T-helper 2 cell (primary cell): ENCODE data around the gene SLC35F4.
"Not testable (repeated sequence)": the region's sequence is repeated elsewhere in the genome, so short reads cannot be mapped to it uniquely, and the experiment has no call there.

ENCODE experiments used
- DNase-seq, 5 experiments: peaks; one replicate each; pipeline versions ENCODE4 v3.0.0 to v3.0.0-alpha.2; 2012 to 2022
- total RNA-seq, 2 donors: gene quantifications; one replicate each; lab custom pipeline; 2026; lab: John Stamatoyannopoulos, UW

SLC35F4 gene
- 0 reads per million in 2 donors for total RNA-seq

DNA sequence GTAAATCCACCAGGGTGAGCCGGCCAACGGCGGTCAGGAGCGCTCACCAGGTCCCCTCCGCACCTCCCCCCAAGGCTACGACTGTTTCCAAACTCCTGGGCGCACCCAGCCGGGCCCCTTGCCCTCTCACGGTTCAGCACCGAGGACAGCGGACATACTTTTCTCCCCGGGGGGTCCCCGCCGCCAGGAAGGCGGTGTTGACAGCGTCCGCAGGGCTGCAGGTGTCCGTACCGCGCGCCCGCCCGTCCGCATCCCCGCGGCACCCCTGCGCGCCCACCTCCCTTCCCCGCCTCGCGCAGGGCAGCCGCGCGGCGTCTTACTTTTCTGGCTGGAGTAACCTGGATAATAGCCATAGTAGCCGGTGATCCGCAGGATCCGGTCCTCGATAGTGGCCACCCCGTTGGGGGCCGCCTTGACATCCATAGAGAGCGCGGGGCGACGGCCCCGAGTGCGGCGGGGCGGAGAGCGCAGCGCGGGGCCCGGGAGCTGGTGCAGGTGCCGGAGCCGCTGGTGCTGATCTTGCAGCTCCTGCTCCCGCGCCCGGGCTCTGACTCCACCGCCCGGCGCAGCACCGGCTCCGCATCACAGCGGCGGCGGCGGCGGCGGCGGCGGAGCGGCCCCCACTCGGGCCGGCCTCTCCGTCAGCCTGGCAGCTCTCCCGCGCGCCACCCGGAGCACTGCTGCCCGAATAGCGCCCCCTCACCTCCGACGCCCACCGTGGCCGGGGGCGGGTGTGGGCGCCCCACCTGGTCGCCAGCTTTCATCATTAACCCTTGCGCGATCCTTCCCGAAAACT is at the start of gene SLC35F4:
SLC35F4 (minus strand) TSS at position 690 of the 796 bp plus-strand sequence.
- DNase-seq = peak in 1 of 5 experiments; percentile 9

GRCh38 chr14:57909626-57910025 is 43.7 kb upstream of the SLC35F4 start:
- DNase-seq = no peak

DNA sequence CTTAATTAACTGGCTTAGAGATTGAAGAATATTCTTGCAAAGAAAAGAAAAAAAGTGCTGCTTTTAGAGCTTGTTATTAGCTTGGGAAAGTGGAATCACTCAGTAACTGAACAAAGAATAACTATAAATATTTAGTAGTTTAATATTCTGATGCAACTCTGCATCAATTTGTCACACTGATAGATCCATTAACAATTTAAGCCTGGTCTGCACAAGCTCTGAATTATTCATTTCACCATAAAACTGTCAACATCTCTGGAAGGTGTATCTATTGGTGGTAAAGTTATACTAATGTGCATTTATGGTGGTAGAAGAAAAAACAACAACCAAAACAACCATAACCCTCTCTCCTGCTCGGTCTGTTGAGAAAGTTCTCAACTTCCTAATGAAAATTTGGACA is 38.1 kb upstream of the SLC35F4 start:
- no peak for DNase-seq

DNA sequence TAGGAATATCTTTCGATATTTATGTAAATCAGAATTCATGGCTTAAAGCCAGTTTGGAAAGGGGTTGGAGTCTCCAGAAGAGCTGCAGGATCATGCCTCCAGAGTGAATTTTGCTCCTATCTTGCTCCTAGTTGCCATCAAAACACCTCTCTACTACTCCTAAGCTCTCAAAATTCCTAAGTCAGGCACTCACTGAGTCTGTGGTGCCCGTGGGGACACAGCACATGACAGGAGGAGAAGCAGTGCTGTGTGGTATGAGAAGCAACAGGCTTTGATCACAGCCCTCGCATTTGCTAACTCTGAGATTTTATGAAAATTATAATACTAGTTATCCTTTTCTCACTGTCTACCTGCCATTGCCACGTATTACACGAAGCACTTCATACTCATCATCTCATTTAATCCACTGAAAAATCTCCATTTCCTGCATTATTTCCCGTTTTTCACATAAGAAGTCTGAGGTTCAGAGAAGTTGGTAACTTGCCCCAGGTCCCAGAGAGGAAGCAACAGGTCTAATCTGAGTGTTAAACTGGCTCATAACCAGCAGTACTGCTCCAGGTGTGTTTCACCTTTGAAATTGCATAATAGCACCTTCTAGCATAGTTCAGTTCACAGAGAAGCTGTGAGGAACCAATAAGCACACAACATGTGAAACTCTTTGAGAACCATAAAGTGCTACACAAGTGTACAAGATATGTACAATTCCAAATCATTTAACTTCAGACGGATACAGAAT is 33.1 kb upstream of the SLC35F4 start:
- DNase-seq = no peak

GRCh38 chr14:57897144-57897748 is 31.4 kb upstream of the SLC35F4 start:
- no peak for DNase-seq

DNA sequence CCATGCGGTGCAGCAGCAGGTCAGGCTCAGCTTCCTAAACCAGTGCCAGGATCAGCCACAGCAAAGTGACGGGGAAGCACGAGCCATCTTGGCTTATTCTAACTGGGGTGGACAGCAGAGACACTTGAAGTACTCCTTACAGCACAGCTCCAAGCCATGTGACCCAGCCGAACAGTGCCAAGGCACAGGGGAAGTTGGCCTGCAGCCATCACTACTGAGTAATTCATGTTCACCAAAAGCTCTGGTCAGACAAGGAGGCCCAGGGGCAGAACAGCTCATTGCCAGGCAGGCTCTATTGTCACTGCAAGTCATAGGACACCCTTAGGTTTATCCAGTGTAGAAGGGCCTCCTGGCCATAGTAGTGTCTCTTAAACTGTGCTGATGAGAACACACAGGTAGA is 23.4 kb upstream of the SLC35F4 start:
- DNase-seq = no peak

GRCh38 chr14:57884175-57884574 is 18.3 kb upstream of the SLC35F4 start:
- DNase-seq = no peak

DNA sequence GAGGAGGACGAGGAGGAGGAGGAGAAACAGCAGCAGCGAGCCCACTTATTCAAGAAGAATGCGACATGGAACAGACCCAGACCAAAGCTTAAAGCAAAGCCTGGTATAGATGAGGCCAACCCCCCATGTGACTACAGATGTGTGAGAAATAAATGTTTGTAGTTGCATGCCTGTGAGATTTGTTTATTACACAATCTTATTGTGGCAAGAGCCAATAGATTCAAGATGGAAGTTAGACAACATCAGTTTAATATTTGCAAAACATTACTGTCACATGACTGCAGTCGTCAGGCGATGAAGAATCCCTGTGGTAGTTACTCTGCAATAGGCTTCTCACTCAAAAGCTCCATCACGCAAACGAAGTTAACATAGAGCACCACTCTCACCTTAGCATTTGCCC is 17.2 kb upstream of the SLC35F4 start:
- DNase-seq = no peak

- DNase-seq = no peak
Measured at GRCh38 chr14:57879516-57879915, 13.6 kb upstream of the SLC35F4 start.

- no peak for DNase-seq
Measured at GRCh38 chr14:57875985-57876384, 10.1 kb upstream of the SLC35F4 start.

GRCh38 chr14:57875296-57875695 is 9.4 kb upstream of the SLC35F4 start:
- DNase-seq = no peak

DNA sequence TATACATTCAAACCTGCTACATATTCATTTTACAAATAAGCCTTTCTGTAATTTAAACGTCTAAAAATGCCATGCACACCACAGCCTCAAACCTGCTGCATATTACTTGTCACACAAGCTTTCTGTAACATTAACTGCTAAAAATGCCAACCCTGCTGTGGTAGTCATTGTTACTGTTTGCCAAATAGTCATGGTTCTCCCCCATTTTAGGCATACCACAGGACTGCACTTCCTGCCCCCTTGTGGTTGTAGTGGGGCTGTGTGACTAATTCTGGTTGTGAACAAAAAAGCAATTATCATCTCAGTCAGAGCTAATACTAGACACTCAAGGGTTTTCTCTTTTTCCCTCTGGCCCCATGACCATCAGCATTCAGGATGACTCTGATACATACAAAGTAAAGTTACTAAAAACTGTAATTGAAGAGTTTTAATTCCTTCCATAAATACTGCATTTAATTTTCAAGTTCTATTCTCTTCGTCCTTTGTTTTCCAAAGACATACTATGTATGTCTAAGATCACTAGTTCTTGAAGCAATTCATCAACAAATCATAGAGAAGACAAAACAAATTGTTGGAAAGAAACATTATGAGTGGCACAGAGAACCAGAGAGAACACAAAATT is 5.7 kb upstream of the SLC35F4 start:
- peak in 1 of 5 experiments; percentile 42 for DNase-seq

DNA sequence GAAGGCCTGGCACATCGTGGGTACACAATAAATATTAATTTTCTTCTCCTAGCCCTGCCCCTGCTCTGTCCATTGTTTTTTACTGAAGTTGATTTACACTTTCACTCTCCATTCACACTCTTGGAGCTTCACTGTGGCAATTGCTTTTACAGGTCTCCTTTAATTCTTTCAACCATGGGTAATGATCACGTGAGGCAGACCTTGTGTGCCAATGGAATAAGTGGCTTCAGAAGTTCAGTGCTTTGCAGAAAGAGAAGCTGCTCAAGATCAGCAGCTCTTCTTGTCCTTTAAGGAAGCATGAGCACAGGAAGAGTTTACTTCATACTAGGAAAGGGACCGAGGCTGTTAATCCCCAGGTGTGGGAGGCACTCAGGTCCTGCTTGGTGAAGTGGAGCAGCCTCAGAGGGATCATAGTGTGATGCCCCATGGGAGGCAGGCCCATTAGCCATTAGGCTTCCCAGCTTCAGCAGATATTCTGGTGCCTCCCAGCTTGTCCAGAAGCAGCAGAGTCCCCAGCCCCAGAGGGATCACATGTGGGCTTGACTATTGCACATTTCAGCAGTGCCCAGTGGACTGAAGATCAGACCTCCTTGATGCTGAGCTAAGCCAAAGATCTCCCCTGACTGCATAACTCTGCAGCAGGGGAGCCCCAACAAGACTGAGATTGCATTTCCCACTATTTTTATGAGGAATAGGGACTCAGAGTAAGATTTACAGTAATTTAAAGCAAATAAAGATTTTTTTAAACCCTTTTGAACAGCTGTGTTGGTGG is 5.0 kb upstream of the SLC35F4 start:
- DNase-seq = no peak

- DNase-seq = no peak
Measured at GRCh38 chr14:57869617-57870016, 3.7 kb upstream of the SLC35F4 start.

DNA sequence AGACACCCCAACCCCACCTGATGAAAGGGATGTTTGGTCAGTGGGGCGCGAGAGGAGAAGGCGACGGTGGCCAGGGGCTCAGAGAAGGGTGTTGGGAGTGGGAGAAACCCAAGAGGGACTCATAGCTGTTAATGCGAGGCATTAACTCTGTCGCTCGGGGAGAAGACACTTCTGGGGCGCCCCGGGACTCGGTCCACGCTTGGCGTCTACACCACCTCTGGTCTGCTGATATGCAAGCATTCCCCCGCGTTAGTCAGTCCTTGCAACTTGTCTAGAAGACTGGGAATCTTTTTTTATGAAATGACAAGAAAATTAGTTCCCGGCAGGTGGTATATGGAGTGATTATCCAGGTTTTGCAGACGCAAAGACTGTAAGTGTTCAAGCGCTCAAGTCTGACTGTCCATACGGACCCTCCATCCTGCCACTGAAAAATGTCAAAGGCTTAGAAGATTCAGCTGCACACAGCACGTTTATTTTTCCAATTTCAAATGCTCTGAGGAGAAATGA is 360 bp upstream of the SLC35F4 start:
- DNase-seq = no peak

GRCh38 chr14:57865066-57865402 is 858 bp downstream of the SLC35F4 start:
- no peak for DNase-seq

DNA sequence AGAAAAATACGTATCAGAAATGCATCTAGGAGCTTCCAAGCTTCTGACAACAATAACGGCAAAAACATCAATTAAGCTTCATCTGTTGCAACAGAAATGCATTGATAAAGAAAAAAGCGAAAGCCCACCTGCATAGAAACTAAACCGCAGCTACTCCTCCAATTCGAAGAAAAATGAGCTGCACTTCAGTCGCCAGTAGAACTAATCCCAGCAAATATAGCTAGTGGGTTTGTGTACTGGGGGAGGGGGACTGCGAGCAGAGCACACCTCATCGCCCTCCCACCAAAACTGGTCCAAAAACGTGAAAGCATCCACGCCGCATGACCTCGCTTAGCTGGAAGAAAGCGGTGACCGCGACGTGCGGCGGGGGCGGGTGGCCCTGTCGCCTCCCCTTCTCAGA is 1.2 kb downstream of the SLC35F4 start:
- no peak for DNase-seq

DNA sequence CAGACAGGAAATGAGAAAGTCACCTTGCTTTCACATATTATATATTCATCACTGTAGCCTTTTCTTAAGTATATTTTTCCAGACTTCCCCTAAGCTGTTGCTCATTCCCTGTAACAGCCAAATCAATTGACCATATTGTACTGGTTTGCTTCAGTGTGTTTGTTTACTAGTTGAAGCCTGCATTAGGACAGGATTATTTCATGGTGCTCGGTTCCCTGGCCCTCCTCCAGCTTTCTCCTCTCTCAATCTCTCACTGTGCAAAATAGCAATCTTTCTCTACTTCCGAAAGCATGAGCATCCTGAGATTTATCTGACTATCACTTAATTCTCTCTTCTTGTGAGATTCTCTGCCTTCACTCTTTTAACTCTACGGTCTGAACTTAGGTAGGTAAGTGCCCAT is 2.4 kb downstream of the SLC35F4 start:
- DNase-seq = no peak

GRCh38 chr14:57855666-57856065 is 10.2 kb downstream of the SLC35F4 start:
- DNase-seq = not testable (repeated sequence)

DNA sequence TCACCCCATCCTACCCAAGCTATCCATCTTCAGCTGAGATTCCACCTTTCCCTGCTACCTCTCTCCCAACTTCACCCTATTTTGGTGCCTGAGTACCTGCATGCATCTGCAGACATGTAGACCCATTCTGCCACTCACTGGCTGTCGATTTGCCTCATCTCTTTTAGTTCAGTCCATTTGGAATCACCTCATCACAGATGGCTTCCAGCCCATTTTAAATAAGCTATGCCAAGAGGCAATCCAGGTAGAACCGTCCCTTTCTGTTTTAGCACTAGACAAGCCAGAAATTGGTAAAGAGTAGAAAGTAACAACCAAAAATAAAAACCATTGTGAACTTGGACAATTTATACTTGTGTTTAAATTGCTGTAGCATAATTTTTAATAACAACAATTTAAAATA is 11.3 kb downstream of the SLC35F4 start:
- no peak for DNase-seq

- DNase-seq = no peak
Measured at GRCh38 chr14:57851354-57851753, 14.5 kb downstream of the SLC35F4 start.

DNA sequence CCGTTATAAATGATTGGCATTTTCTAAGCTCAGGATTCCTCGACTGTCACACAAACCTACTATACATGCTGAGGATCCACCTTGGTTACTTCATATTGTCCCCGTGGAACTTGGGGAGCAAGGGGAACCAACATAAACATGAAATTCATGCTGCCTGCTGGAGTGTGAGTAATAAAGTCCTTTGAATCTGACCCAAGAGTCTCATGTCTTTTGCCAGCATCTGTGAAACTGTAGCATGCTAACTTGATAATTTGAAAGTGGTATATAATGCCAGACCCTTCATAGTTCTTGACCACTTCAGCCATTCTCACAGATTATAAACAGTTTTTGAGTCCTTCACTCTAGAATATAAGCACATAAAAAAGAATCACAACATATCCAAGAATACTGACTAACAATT is 17.1 kb downstream of the SLC35F4 start:
- no peak for DNase-seq
